Neural progenitor cell (in vitro differentiated cells): Measurements from ENCODE around the gene OR7G1.

ENCODE experiments used
- CTCF ChIP-seq: fragments of 200-600 bp; sonication (generic); IDR thresholded peaks from 2 replicates; pipeline ENCODE4 v1.5.1; 2017; ENCODE audit warnings: antibody characterized with exemption, mild to moderate bottlenecking
- EZH2phosphoT487 ChIP-seq: fragments of 200-600 bp; sonication (generic); IDR thresholded peaks from 2 replicates; pipeline ENCODE4 v1.6.1; 2017; ENCODE audit warnings: antibody characterized with exemption

DNA sequence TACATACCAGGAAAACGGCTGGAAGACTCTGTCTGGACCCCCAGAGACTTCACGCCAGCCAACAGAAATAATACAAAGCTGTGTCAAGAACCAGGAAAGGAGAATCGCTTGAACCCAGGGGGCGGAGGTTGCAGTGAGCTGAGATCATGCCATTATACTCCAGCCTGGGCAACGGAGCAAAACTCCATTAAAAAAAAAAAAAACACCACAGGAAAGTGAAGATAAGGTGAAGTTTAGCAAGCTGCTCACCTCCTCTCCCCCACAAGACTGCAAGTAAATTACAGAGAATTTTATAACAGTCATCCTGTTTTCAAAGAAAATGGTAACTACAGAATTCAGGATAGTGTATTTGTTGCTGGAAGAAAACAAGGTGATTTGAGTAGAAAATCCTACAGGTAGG lies 984 bp upstream of the OR7G1 start:
- TF ChIP-seq CTCF (no peak), EZH2phosphoT487 (no peak)
